ENCODE measurements around the gene LIN9.
A peak's percentile ranks its signal among the peaks of the same experiment; 100 is the strongest.

The LIN9 gene

DNA sequence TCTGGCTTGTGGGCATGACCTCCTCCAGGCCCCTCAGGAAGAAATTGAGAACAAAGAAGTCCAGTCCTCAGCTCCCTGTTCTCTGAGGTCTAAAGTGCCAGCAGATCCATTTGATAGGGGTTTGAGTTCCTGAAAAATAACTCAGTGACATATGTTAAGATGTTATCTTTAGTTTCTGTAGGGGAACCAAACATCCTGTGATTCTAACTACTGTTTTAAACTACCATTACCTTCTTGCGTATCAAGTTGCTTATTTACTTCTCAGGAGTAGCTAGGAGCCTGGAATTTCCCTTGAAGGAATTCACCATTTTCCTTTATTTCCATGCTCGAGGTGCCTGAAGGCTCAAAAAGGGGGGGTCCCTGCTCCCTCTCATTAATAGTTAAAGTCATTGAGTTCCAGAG lies 18.8 kb upstream of the LIN9 start:
- Histone ChIP-seq H2BK12ac (ENCODE audit: low read length) (no peak overlapping the region), H3K27ac (replicated peaks; ENCODE audit: low read length) (no peak overlapping the region), H2BK5ac (ENCODE audit: low read length) (no peak overlapping the region), H3K9me3 (replicated peaks in 1 of 2; ENCODE audit: control insufficient read depth in 2 of 2, insufficient read depth in 1 of 2, low read depth in 1 of 2, low read length in 2 of 2) (no peaks in the 10 kb centered on the region), H3K23ac (ENCODE audit: low read depth, low read length, poor library complexity) (no peak overlapping the region), H3K4me1 (ENCODE audit: control insufficient read depth in 2 of 2, insufficient read depth in 1 of 2, low read depth in 1 of 2, low read length in 2 of 2) (peaks cover 0 to 4% of the 10 kb centered on the region in 2 donors), H4K8ac (ENCODE audit: low read depth, low read length) (no peak overlapping the region), H3K4ac (ENCODE audit: low read length) (no peak overlapping the region), H3K14ac (ENCODE audit: low read length) (no peak overlapping the region), H2BK15ac (ENCODE audit: low read length) (no peak overlapping the region), H3K27me3 (ENCODE audit: control insufficient read depth in 3 of 3, insufficient read depth in 3 of 3, low read depth in 1 of 3, low read length in 3 of 3) (peaks cover 0 to 4% (median 0%) of the 10 kb centered on the region in 3 experiments), H3K18ac (ENCODE audit: low read length) (no peak overlapping the region), H2BK120ac (ENCODE audit: low read depth, low read length) (no peak overlapping the region), H4K91ac (ENCODE audit: low read depth, low read length, poor library complexity) (no peak overlapping the region), H2AFZ (ENCODE audit: low read length) (peak overlapping the region; percentile 15), H3K79me1 (ENCODE audit: low read depth, low read length) (no peaks in the 10 kb centered on the region), H3K9ac (ENCODE audit: low read depth, low read length, poor library complexity) (no peak overlapping the region), H3K36me3 (replicated peaks in 1 of 2; ENCODE audit: control insufficient read depth in 2 of 2, insufficient read depth in 2 of 2, low read length in 2 of 2) (no peaks in the 10 kb centered on the region), H3K4me3 (ENCODE audit: low read length in 2 of 2) (no peak overlapping the region), H3K4me2 (ENCODE audit: insufficient read depth, low read length, poor library complexity, severe bottlenecking) (no peak overlapping the region), H2AK5ac (ENCODE audit: low read depth, low read length) (no peak overlapping the region)
- no CpG with 5 or more reads among the region's 2 CpGs for WGBS, 2 donors (ENCODE audit: extremely low coverage in 2 of 2, insufficient read length in 2 of 2, insufficient replicate concordance in 1 of 2)
- DNase-seq (ENCODE audit: low spot score), result no peak

GRCh38 chr1:226325178-226325577 lies 16.2 kb upstream of the LIN9 start:
- H3K27ac ChIP-seq (replicated peaks; ENCODE audit: low read length), result no peak overlapping the region
- H3K9ac ChIP-seq (ENCODE audit: low read depth, low read length, poor library complexity), result no peak overlapping the region
- WGBS, 2 donors (ENCODE audit: extremely low coverage in 2 of 2, insufficient read length in 2 of 2, insufficient replicate concordance in 1 of 2), result no CpG with 5 or more reads among the region's 1 CpG
- no peak overlapping the region for H3K14ac ChIP-seq (ENCODE audit: low read length)
- H3K4me3 ChIP-seq (ENCODE audit: low read length in 2 of 2), result no peak overlapping the region
- H3K18ac ChIP-seq (ENCODE audit: low read length), result no peak overlapping the region
- no peak overlapping the region for H2AFZ ChIP-seq (ENCODE audit: low read length)
- no peak overlapping the region for H3K4ac ChIP-seq (ENCODE audit: low read length)
- no peaks in the 10 kb centered on the region for H3K36me3 ChIP-seq (replicated peaks in 1 of 2; ENCODE audit: control insufficient read depth in 2 of 2, insufficient read depth in 2 of 2, low read length in 2 of 2)
- H2BK120ac ChIP-seq (ENCODE audit: low read depth, low read length), result no peak overlapping the region
- H2AK5ac ChIP-seq (ENCODE audit: low read depth, low read length), result no peak overlapping the region
- no peak overlapping the region for H2BK5ac ChIP-seq (ENCODE audit: low read length)
- no peak overlapping the region for H3K23ac ChIP-seq (ENCODE audit: low read depth, low read length, poor library complexity)
- no peak overlapping the region for H2BK12ac ChIP-seq (ENCODE audit: low read length)
- no peak overlapping the region for H4K8ac ChIP-seq (ENCODE audit: low read depth, low read length)
- no peak overlapping the region for H3K4me2 ChIP-seq (ENCODE audit: insufficient read depth, low read length, poor library complexity, severe bottlenecking)
- no peaks in the 10 kb centered on the region for H3K79me1 ChIP-seq (ENCODE audit: low read depth, low read length)
- peaks cover 0 to 4% of the 10 kb centered on the region in 2 donors for H3K4me1 ChIP-seq (ENCODE audit: control insufficient read depth in 2 of 2, insufficient read depth in 1 of 2, low read depth in 1 of 2, low read length in 2 of 2)
- no peak overlapping the region for H2BK15ac ChIP-seq (ENCODE audit: low read length)
- DNase-seq (ENCODE audit: low spot score), result no peak
- no peaks in the 10 kb centered on the region for H3K9me3 ChIP-seq (replicated peaks in 1 of 2; ENCODE audit: control insufficient read depth in 2 of 2, insufficient read depth in 1 of 2, low read depth in 1 of 2, low read length in 2 of 2)
- H4K91ac ChIP-seq (ENCODE audit: low read depth, low read length, poor library complexity), result no peak overlapping the region
- H3K27me3 ChIP-seq (ENCODE audit: control insufficient read depth in 3 of 3, insufficient read depth in 3 of 3, low read depth in 1 of 3, low read length in 3 of 3), result no peaks in the 10 kb centered on the region

DNA sequence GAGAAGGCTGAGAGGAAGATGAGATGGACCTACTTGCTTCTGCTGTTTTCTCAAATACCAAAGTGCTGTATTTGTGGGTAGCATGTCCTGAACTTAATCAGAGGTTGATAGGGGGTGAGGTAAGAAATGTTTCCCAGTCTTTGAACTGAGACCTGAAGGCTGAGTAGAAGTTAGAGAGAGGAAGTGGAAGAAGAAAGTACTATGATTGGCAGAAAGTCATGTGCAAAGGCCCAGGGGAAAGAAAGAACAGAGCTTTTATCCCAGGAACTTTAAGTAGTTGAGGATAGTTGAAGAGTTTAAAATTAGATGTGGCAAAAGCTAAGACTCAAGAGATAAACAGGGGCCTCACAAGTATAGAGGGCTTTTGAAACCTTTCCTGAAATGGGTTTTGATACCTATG lies 15.5 kb upstream of the LIN9 start:
- H3K36me3 ChIP-seq (replicated peaks in 1 of 2; ENCODE audit: control insufficient read depth in 2 of 2, insufficient read depth in 2 of 2, low read length in 2 of 2), result no peaks in the 10 kb centered on the region
- H2AFZ ChIP-seq (ENCODE audit: low read length), result no peak overlapping the region
- no peak overlapping the region for H3K27ac ChIP-seq (replicated peaks; ENCODE audit: low read length)
- H3K18ac ChIP-seq (ENCODE audit: low read length), result no peak overlapping the region
- H3K79me1 ChIP-seq (ENCODE audit: low read depth, low read length), result no peaks in the 10 kb centered on the region
- H3K27me3 ChIP-seq (ENCODE audit: control insufficient read depth in 3 of 3, insufficient read depth in 3 of 3, low read depth in 1 of 3, low read length in 3 of 3), result no peaks in the 10 kb centered on the region
- H3K4me3 ChIP-seq (ENCODE audit: low read length in 2 of 2), result no peak overlapping the region
- H3K23ac ChIP-seq (ENCODE audit: low read depth, low read length, poor library complexity), result no peak overlapping the region
- no peak overlapping the region for H4K8ac ChIP-seq (ENCODE audit: low read depth, low read length)
- no peak overlapping the region for H2BK120ac ChIP-seq (ENCODE audit: low read depth, low read length)
- no peaks in the 10 kb centered on the region for H3K9me3 ChIP-seq (replicated peaks in 1 of 2; ENCODE audit: control insufficient read depth in 2 of 2, insufficient read depth in 1 of 2, low read depth in 1 of 2, low read length in 2 of 2)
- H3K14ac ChIP-seq (ENCODE audit: low read length), result no peak overlapping the region
- no peak overlapping the region for H2BK5ac ChIP-seq (ENCODE audit: low read length)
- no peak overlapping the region for H3K4me2 ChIP-seq (ENCODE audit: insufficient read depth, low read length, poor library complexity, severe bottlenecking)
- peaks cover 0 to 4% of the 10 kb centered on the region in 2 donors for H3K4me1 ChIP-seq (ENCODE audit: control insufficient read depth in 2 of 2, insufficient read depth in 1 of 2, low read depth in 1 of 2, low read length in 2 of 2)
- no peak overlapping the region for H3K4ac ChIP-seq (ENCODE audit: low read length)
- no peak overlapping the region for H2AK5ac ChIP-seq (ENCODE audit: low read depth, low read length)
- no peak overlapping the region for H3K9ac ChIP-seq (ENCODE audit: low read depth, low read length, poor library complexity)
- no peak overlapping the region for H2BK12ac ChIP-seq (ENCODE audit: low read length)
- no peak overlapping the region for H2BK15ac ChIP-seq (ENCODE audit: low read length)
- DNase-seq (ENCODE audit: low spot score), result no peak
- no peak overlapping the region for H4K91ac ChIP-seq (ENCODE audit: low read depth, low read length, poor library complexity)

GRCh38 chr1:226322986-226323385 lies 14.0 kb upstream of the LIN9 start:
- H3K18ac ChIP-seq (ENCODE audit: low read length), result no peak overlapping the region
- no peak for DNase-seq (ENCODE audit: low spot score)
- H2BK120ac ChIP-seq (ENCODE audit: low read depth, low read length), result no peak overlapping the region
- no CpG with 5 or more reads among the region's 3 CpGs for WGBS, 2 donors (ENCODE audit: extremely low coverage in 2 of 2, insufficient read length in 2 of 2, insufficient replicate concordance in 1 of 2)
- H3K14ac ChIP-seq (ENCODE audit: low read length), result no peak overlapping the region
- H3K4me1 ChIP-seq (ENCODE audit: control insufficient read depth in 2 of 2, insufficient read depth in 1 of 2, low read depth in 1 of 2, low read length in 2 of 2), result peaks cover 0 to 4% of the 10 kb centered on the region in 2 donors
- no peaks in the 10 kb centered on the region for H3K9me3 ChIP-seq (replicated peaks in 1 of 2; ENCODE audit: control insufficient read depth in 2 of 2, insufficient read depth in 1 of 2, low read depth in 1 of 2, low read length in 2 of 2)
- no peaks in the 10 kb centered on the region for H3K36me3 ChIP-seq (replicated peaks in 1 of 2; ENCODE audit: control insufficient read depth in 2 of 2, insufficient read depth in 2 of 2, low read length in 2 of 2)
- no peak overlapping the region for H3K4me2 ChIP-seq (ENCODE audit: insufficient read depth, low read length, poor library complexity, severe bottlenecking)
- H2BK12ac ChIP-seq (ENCODE audit: low read length), result no peak overlapping the region
- no peak overlapping the region for H3K27ac ChIP-seq (replicated peaks; ENCODE audit: low read length)
- H2AFZ ChIP-seq (ENCODE audit: low read length), result no peak overlapping the region
- H2BK5ac ChIP-seq (ENCODE audit: low read length), result no peak overlapping the region
- no peak overlapping the region for H4K8ac ChIP-seq (ENCODE audit: low read depth, low read length)
- no peak overlapping the region for H3K4me3 ChIP-seq (ENCODE audit: low read length in 2 of 2)
- no peaks in the 10 kb centered on the region for H3K79me1 ChIP-seq (ENCODE audit: low read depth, low read length)
- no peak overlapping the region for H3K9ac ChIP-seq (ENCODE audit: low read depth, low read length, poor library complexity)
- H3K4ac ChIP-seq (ENCODE audit: low read length), result no peak overlapping the region
- H3K27me3 ChIP-seq (ENCODE audit: control insufficient read depth in 3 of 3, insufficient read depth in 3 of 3, low read depth in 1 of 3, low read length in 3 of 3), result no peaks in the 10 kb centered on the region
- no peak overlapping the region for H2BK15ac ChIP-seq (ENCODE audit: low read length)
- no peak overlapping the region for H2AK5ac ChIP-seq (ENCODE audit: low read depth, low read length)
- no peak overlapping the region for H4K91ac ChIP-seq (ENCODE audit: low read depth, low read length, poor library complexity)
- no peak overlapping the region for H3K23ac ChIP-seq (ENCODE audit: low read depth, low read length, poor library complexity)
